IPS-NIHi11 (cell line): ENCODE measurements around the gene NFIX.

ENCODE experiments used
- DNase-seq: peaks from one replicate; pipeline ENCODE4 v3.0.0; 2012; ENCODE audit warnings: mixed read lengths, low spot score

Gene NFIX

GRCh38 chr19:13008926-13009787 lies 13.9 kb downstream of the NFIX start:
- DNase-seq, result no peak

GRCh38 chr19:13010038-13010991 lies 15.0 kb downstream of the NFIX start:
- no peak for DNase-seq

DNA sequence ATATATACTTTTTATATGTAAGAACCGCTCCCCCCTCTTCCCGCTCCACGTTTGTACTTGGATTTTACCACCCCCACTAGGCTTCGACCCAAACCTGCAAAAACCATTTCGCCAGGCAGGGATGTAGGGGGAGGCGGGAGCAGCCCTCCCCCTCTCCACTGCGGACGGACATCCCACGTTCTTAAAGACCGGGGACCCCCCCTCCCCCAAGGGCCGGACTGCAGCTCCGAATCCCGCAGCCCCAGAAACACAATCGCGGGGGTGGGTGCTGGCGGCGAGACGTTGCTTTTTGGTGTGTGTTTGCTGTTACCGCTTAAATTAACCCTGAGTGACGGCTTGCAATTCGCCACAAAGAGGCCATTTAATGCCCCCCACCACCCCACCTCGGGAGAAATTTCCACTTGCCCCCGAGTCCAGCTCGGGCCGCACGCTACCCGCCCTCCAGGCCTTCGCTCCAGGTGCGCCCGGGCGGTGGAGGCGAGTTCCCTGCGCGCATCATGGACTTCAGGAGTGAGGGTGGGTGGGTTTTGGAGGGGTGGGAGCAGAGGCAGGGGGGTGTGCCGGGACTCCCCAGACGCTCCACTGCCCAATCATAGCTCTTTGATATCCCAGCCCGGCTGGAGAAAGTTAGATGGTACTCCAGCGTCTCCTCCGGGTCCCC lies 15.8 kb downstream of the NFIX start:
- no peak for DNase-seq

GRCh38 chr19:13011653-13012389 lies 16.5 kb downstream of the NFIX start:
- no peak for DNase-seq

DNA sequence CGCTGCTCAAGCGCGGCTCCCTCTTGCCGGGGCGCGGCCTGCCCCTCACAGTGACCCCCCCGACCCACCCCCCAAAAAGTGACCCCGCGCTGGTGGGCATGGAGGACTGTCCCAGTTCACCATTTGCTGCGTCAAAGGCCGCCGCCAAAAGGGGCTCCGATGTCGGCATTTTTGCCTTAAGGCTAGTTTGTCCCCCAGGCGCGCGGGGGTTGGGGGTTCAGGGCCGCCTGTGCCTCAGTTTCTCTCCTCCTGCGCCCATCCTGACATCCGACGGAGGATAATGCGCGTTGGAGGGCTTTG lies 17.1 kb downstream of the NFIX start:
- DNase-seq, result no peak

GRCh38 chr19:13012690-13013608 lies 17.7 kb downstream of the NFIX start:
- no peak for DNase-seq

DNA sequence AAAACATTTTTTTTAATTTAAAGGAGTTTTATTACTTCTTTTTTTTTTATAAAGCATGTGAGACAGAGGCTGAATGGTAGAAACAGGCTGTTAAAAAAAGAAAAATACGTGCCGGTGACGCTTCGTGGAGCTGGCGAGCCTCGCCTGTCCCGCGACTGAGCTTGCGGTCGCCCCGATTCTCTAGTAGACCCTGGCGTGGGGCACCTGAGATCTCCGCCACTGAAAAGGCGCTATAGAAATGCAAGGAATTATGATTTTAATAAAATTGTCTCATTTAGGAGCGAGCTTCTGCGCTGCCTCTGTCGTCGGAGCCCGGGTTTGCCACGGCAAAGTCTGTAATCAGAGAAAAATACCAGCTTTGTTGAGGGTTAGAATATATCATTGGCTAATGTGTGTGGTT lies 18.4 kb downstream of the NFIX start:
- no peak for DNase-seq

DNA sequence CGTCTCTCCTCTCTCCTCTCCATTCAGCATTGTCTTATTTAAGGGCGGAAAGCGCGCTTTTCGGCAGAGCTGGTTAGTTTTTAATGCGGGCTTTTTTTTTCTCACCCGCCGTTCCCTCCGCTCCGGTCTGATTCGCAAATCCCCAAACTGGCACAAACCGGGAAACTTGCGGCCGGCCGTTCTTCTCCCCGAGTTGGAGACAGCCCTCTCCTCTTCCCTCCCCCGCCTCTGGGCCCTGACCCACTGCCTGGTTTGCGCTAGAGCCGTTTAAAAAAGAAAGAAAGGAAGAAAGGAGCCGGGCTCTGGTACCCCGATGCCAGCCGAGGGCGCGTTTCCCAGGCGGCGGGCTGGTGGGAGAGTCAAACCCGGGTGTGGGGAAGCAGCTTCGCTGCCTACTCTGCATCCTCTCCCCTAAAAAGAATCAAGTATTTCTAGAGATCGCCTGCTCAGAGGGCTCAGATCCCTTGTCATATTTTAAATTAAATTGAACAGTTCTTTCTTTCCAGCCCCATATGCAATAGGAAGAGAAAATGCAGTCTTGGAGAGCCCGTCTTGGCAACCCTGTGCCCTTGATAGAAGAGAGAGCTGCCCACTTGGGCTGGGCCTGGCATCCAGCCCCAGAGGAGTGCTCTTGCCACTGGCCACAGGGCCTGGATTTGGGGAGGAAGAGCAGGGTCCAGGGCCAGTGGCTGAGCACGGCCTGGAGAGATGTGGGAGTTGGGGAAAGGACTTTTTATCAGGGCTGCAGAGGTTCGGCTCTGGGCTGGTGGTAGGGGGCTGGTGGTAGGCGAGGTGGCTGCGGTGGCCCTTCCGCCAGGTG lies 19.0 kb downstream of the NFIX start:
- DNase-seq, result no peak

DNA sequence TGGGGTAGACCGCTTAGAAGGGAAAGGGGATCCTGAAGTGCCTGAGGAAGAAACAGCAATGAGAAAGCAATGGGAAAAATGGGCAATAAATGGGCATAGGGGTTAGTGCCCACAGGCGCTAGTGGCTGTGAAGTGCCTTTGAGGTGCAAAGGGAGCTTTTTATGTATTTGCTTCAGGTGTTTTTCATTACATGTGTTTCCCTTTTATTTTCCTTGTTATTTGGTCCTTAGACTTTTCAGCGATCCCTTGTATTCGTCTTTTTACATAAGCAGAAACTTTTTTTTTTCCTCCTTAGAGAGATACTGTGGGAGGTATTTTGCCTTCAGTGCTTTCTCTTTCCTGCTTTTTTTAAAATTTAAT lies 19.6 kb downstream of the NFIX start:
- DNase-seq, result no peak

- no peak for DNase-seq
Observed at GRCh38 chr19:13015361-13016223, 20.3 kb downstream of the NFIX start.

- no peak for DNase-seq
Observed at GRCh38 chr19:13016245-13016627, 21.0 kb downstream of the NFIX start.

DNA sequence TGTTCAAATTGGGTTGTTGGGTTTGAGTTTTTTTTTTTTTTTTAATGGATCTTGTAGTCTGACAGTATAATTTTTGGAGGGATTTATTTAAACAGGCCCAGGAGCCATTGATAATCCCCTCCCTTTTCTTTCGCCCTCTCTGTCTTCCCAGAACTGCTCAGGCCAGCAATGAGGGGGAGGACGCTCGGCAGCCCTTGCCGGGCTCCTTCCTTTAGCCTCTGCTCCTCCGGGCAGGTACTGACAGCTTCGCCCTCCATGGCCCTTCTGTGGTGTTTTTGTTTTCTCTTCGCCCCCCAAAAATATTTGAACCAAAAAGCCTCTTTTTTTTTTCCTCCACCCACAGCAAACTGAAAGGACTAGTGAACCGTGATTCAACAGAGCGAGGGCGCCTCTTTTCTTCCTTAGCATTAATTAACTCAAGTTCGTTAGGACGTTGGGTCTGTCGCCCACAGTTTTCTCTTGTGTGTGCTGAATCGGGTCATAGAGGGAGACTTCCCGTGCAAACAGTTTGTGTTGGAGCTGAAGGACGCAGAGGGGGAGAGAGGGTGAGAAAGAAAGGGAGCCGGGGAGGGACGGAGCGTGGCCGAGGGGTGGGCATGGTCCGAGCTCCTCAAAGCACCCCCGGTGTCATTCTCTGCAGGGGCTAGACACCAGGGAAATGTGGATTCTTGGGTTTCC lies 21.5 kb downstream of the NFIX start:
- no peak for DNase-seq

DNA sequence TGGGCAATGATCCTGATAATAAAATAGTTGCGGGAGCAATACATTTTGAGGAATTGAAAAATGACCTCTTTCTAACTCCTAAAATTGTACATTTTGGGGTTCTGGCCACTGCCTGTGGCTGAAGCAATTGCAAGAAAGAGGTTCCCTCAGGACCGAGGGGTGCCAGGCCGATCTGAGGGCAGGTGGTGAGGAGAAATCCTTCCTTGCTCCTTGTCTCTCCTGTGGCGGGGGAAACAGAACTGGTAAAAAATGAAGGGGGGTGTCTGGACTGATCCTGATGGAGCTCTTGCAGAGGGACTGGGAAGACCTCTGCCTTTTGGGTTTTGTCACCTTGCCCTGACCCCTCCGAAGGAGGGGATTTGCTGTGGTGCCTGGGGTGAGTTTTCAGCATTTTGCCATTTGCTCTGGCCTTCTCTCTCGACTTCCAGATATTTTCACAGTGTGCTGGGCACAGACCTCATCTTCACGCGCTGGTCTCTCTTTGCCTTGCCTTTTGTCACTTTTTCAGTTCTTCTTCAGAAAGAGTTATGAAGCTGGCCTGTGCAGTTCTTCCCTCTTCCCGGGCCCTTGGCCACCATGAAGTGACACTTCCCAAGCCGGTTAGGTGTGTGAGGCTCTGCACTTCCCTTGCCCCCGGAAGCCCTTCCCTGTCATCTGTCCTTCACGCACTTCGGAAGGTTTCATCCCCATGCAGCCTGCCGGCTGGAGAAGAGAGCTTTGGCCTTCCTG lies 22.2 kb downstream of the NFIX start:
- no peak for DNase-seq

DNA sequence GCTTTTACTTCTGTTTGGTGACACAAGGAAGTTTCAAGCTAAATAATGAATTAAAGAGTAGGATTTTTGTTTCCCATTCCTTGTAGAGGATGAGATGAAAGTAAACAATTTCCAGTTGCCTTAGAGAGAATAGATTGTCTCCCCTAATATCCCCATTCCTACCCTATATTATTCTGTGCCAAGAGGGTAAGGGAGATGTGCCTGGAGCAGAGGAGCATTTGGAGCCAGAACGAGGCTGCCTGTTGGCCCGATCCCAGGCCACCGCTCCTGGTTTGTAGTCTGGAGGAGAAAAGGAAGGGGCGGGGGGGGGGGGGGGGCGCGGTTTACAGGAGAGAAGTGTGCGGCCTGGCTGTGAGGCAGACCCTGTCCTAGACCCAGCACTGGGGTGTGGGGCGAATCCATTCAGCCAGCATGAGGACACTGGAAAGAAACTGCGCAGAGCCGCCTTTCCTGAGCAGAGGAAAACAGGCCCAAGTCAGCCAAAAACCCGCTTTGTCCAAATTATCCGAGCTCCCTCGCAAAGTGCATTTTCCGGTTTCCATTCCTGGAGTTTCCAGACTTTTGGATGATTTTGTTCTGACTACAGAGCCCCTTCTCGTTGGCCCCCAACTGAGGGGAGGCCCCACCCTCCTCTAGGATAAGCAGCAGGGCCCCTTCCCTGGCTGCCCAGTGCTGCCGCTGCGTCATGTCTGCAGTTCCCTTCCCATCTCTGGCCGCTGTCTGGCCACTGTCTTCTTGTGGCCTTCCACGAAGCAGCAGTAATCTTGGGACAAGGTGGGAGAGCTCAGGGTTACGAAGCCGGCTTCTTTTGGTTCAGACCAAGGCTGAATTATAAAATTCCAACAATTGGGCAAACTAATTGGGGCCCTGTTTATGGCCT lies 23.0 kb downstream of the NFIX start:
- DNase-seq, result no peak

- DNase-seq, result no peak
Observed at GRCh38 chr19:13019332-13019731, 24.1 kb downstream of the NFIX start.

- DNase-seq, result no peak
Observed at GRCh38 chr19:13020002-13020414, 24.7 kb downstream of the NFIX start.
